Caco-2 (cell line): ENCODE results near the gene LYZL1. TPM values are rescaled to one million over a fixed set of nuclear protein-coding genes. Genes with fewer than 3 reads are reported as not detected.

Source experiments
- BruUV-seq: library from RNA; stranded (reverse); fragments of 400-500 nt; replicated peaks from 2 replicates; lab custom pipeline; 2021; lab: Mats Ljungman, UMichigan
- CTCF ChIA-PET: fragments of 300-600 bp; sonication (Branson Sonifier 250); formaldehyde crosslinking; loops from one replicate; lab custom pipeline; 2022; ENCODE audit warnings: antibody characterized with exemption; lab: Charles Lee
- POLR2A ChIA-PET: fragments of 300-600 bp; sonication (Branson Sonifier 250); formaldehyde crosslinking; loops from one replicate; lab custom pipeline; 2022; ENCODE audit warnings: antibody characterized with exemption; lab: Charles Lee
- DNase-seq, 2 experiments: peaks; one replicate each; pipeline versions ENCODE4 v3.0.0 to v3.0.0-alpha.2; 2020 to 2022
- H3K27me3 ChIP-seq: replicated peaks from 2 replicates; pipeline ENCODE4 v1.6.0; 2011; ENCODE audit warnings: low read length; ENCODE audit not compliant: control insufficient read depth, insufficient read depth
- H3K36me3 ChIP-seq: 2 replicates; pipeline ENCODE4 v1.5.1; 2011; ENCODE audit warnings: low read length; ENCODE audit not compliant: control insufficient read depth, insufficient read depth
- H3K4me1 ChIP-seq: fragments of 250-450 bp; sonication (Bioruptor Pico); 2 replicates; pipeline ENCODE4 v1.5.1; 2020; ENCODE audit warnings: mild to moderate bottlenecking
- H3K4me3 ChIP-seq: 2 replicates; pipeline ENCODE4 v1.5.1; 2011; ENCODE audit warnings: low read depth, mild to moderate bottlenecking, control low read depth, low read length
- H3K9me3 ChIP-seq: fragments of 250-450 bp; sonication (Bioruptor Pico); 2 replicates; pipeline ENCODE4 v1.5.1; 2020; ENCODE audit warnings: mild to moderate bottlenecking, moderate library complexity
- H3K27ac Mint-ChIP-seq: one replicate; pipeline ENCODE4 v1.8.0; 2022; ENCODE audit warnings: mixed read lengths; ENCODE audit not compliant: unreplicated experiment
- H3K27me3 Mint-ChIP-seq: one replicate; pipeline ENCODE4 v1.8.0; 2022; ENCODE audit warnings: mixed read lengths; ENCODE audit not compliant: insufficient read depth, unreplicated experiment
- H3K36me3 Mint-ChIP-seq: one replicate; pipeline ENCODE4 v1.8.0; 2022; ENCODE audit warnings: mild to moderate bottlenecking, mixed read lengths; ENCODE audit not compliant: insufficient read depth, unreplicated experiment
- H3K4me1 Mint-ChIP-seq: one replicate; pipeline ENCODE4 v1.8.0; 2022; ENCODE audit warnings: low read depth, mixed read lengths; ENCODE audit not compliant: unreplicated experiment
- H3K4me3 Mint-ChIP-seq: one replicate; pipeline ENCODE4 v1.8.0; 2022; ENCODE audit warnings: mild to moderate bottlenecking, moderate library complexity, mixed read lengths; ENCODE audit not compliant: unreplicated experiment
- H3K9me3 Mint-ChIP-seq: one replicate; pipeline ENCODE4 v1.8.0; 2022; ENCODE audit warnings: mixed read lengths; ENCODE audit not compliant: unreplicated experiment
- CTCF ChIP-seq, 2 experiments: fragments of 200-600 bp in 1 of 2; IDR thresholded peaks; 1 replicate in 1 of 2; 2 replicates in 1 of 2; pipeline versions ENCODE4 v1.5.1 to v1.8.0; 2011 to 2022; ENCODE audit warnings: antibody characterized with exemption in 1 of 2, control low read depth in 1 of 2, inconsistent platforms in 1 of 2, low read depth in 1 of 2, low read length in 1 of 2, mild to moderate bottlenecking in 1 of 2, moderate library complexity in 1 of 2; ENCODE audit not compliant: insufficient read depth in 1 of 2, severe bottlenecking in 1 of 2, unreplicated experiment in 1 of 2
- intact Hi-C: fragments of 100-400 bp; cut with micrococcal nuclease; formaldehyde crosslinking; loops from one replicate; pipeline ENCODE4 v1.10.0; 2022; ENCODE audit not compliant: unreplicated experiment
- total RNA-seq: library from RNA; stranded (reverse); gene quantifications from 2 replicates; pipeline ENCODE4 v1.2.3, GENCODE V29; 2022

Gene LYZL1
- total RNA-seq, 1 experiment from 2014 or later = not detected

GRCh38 chr10:29252811-29253689 lies 35.8 kb upstream of the LYZL1 start:
- Mint-ChIP-seq H3K27me3 (no peaks in the 10 kb centered on the region), H3K27ac (no peak overlapping the region), H3K9me3 (peaks cover 12% of the 10 kb centered on the region), H3K36me3 (no peaks in the 10 kb centered on the region), H3K4me1 (peaks cover 56% of the 10 kb centered on the region), H3K4me3 (no peak overlapping the region)
- TF ChIP-seq CTCF (IDR thresholded peaks at IDR 0.05; ENCODE audit: insufficient read depth in 1 of 2, low read depth in 1 of 2, low read length in 1 of 2, severe bottlenecking in 1 of 2, unreplicated experiment in 1 of 2) = no peak
- ChIA-PET CTCF (interaction anchor here (0.9 to 1.9 kb wide), 3 partner anchors 13 to 52 kb away, joined by 4 to 6 read pairs (median 4); no protein-coding TSS in a partner anchor), POLR2A (no interaction called here)
- H3K4me1 ChIP-seq = peaks cover 54% of the 10 kb centered on the region
- no peaks in the 10 kb centered on the region for H3K9me3 ChIP-seq
- TSS peak; percentile 18 for BruUV-seq
- no peaks in the 10 kb centered on the region for H3K27me3 ChIP-seq
- no peaks in the 10 kb centered on the region for H3K36me3 ChIP-seq
- intact Hi-C loops = no loop called here
- no peak overlapping the region for H3K4me3 ChIP-seq
- no peak for DNase-seq

GRCh38 chr10:29253690-29254029 lies 35.2 kb upstream of the LYZL1 start:
- Mint-ChIP-seq H3K36me3 (no peaks in the 10 kb centered on the region), H3K4me1 (peaks cover 62% of the 10 kb centered on the region), H3K4me3 (peak overlapping the region; percentile 12), H3K27ac (no peak overlapping the region), H3K27me3 (no peaks in the 10 kb centered on the region), H3K9me3 (peaks cover 12% of the 10 kb centered on the region)
- no peaks in the 10 kb centered on the region for H3K9me3 ChIP-seq
- peaks cover 60% of the 10 kb centered on the region for H3K4me1 ChIP-seq
- ChIA-PET CTCF (interaction anchor here (1.2 to 1.9 kb wide), 3 partner anchors 12 to 51 kb away, joined by 4 to 8 read pairs (median 6); no protein-coding TSS in a partner anchor), POLR2A (no interaction called here)
- intact Hi-C loops = loop anchor here (1.0 to 2.0 kb wide), 2 partner anchors 15 to 113 kb away; no protein-coding TSS in a partner anchor
- no peak for DNase-seq
- no peak for TF ChIP-seq CTCF (IDR thresholded peaks at IDR 0.05; ENCODE audit: insufficient read depth in 1 of 2, low read depth in 1 of 2, low read length in 1 of 2, severe bottlenecking in 1 of 2, unreplicated experiment in 1 of 2)
- H3K4me3 ChIP-seq = no peak overlapping the region
- no peaks in the 10 kb centered on the region for H3K36me3 ChIP-seq
- BruUV-seq = no TSS peak
- no peaks in the 10 kb centered on the region for H3K27me3 ChIP-seq

- Mint-ChIP-seq H3K9me3 (peaks cover 12% of the 10 kb centered on the region), H3K36me3 (no peaks in the 10 kb centered on the region), H3K4me3 (peak overlapping the region; percentile 30), H3K27me3 (no peaks in the 10 kb centered on the region), H3K27ac (peak overlapping the region; percentile 74), H3K4me1 (peaks cover 62% of the 10 kb centered on the region)
- ChIA-PET POLR2A (interaction anchor here (0.9 kb wide), 1 partner anchor 15 kb away, joined by 5 read pairs; no protein-coding TSS in a partner anchor), CTCF (interaction anchor here (0.9 to 1.9 kb wide), 5 partner anchors 11 to 50 kb away, joined by 4 to 9 read pairs (median 6); no protein-coding TSS in a partner anchor)
- intact Hi-C loops = loop anchor here (1.0 to 5.0 kb wide), 3 partner anchors 16 to 577 kb away; partner anchors contain the start of gene BAMBI
- Histone ChIP-seq H3K36me3 (no peaks in the 10 kb centered on the region), H3K4me1 (peaks cover 65% of the 10 kb centered on the region), H3K27me3 (no peaks in the 10 kb centered on the region), H3K4me3 (no peak overlapping the region), H3K9me3 (no peaks in the 10 kb centered on the region)
- peak; percentile 86 to 93 for DNase-seq
- no peak for TF ChIP-seq CTCF (IDR thresholded peaks at IDR 0.05; ENCODE audit: insufficient read depth in 1 of 2, low read depth in 1 of 2, low read length in 1 of 2, severe bottlenecking in 1 of 2, unreplicated experiment in 1 of 2)
- no TSS peak for BruUV-seq
Measured at GRCh38 chr10:29254123-29255046, 34.5 kb upstream of the LYZL1 start.
